Measurements from ENCODE around the gene UNC5C.

DNA sequence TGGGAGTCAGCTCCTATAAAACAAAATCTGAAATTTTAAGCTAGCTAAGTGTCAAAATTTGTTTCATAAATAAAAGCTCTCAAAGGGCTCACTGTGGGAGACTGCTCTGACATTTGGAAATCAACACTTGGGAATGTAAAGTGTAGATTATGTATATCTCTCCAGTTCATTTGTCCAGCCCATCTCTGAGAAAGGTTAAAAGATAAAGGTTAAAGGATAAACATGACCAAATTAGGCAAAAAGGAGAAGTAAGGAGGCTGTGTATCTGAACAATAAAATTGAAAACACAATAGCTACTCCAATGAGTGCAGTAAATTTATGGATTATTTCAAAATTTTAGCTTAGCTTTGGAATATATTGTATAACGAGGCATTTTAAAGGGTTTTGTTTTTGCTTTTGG is 304.9 kb downstream of the UNC5C start:
- TF ChIP-seq, protein P1, sequence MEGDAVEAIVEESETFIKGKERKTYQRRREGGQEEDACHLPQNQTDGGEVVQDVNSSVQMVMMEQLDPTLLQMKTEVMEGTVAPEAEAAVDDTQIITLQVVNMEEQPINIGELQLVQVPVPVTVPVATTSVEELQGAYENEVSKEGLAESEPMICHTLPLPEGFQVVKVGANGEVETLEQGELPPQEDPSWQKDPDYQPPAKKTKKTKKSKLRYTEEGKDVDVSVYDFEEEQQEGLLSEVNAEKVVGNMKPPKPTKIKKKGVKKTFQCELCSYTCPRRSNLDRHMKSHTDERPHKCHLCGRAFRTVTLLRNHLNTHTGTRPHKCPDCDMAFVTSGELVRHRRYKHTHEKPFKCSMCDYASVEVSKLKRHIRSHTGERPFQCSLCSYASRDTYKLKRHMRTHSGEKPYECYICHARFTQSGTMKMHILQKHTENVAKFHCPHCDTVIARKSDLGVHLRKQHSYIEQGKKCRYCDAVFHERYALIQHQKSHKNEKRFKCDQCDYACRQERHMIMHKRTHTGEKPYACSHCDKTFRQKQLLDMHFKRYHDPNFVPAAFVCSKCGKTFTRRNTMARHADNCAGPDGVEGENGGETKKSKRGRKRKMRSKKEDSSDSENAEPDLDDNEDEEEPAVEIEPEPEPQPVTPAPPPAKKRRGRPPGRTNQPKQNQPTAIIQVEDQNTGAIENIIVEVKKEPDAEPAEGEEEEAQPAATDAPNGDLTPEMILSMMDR (conservative IDR thresholded peaks at IDR 0.05; ENCODE audit: low read depth, low read length): no peak
- TF ChIP-seq RAD21 (IDR thresholded peaks at IDR 0.05; ENCODE audit: low read length) (no peak), CEBPB (IDR thresholded peaks at IDR 0.05; ENCODE audit: low read depth, low read length) (no peak)
- TF ChIP-seq, protein P2, sequence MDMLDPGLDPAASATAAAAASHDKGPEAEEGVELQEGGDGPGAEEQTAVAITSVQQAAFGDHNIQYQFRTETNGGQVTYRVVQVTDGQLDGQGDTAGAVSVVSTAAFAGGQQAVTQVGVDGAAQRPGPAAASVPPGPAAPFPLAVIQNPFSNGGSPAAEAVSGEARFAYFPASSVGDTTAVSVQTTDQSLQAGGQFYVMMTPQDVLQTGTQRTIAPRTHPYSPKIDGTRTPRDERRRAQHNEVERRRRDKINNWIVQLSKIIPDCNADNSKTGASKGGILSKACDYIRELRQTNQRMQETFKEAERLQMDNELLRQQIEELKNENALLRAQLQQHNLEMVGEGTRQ (IDR thresholded peaks at IDR 0.05; ENCODE audit: low read depth, low read length): no peak
- TF ChIP-seq, protein P3, sequence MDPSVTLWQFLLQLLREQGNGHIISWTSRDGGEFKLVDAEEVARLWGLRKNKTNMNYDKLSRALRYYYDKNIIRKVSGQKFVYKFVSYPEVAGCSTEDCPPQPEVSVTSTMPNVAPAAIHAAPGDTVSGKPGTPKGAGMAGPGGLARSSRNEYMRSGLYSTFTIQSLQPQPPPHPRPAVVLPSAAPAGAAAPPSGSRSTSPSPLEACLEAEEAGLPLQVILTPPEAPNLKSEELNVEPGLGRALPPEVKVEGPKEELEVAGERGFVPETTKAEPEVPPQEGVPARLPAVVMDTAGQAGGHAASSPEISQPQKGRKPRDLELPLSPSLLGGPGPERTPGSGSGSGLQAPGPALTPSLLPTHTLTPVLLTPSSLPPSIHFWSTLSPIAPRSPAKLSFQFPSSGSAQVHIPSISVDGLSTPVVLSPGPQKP (IDR thresholded peaks at IDR 0.05; ENCODE audit: borderline replicate concordance, low read depth, low read length): no peak
